Measurements from ENCODE around the gene ACTN3. TPM values are rescaled to one million over a fixed set of nuclear protein-coding genes. Genes with fewer than 3 reads are reported as not detected.
"Not testable (repeated sequence)": the region's sequence is repeated elsewhere in the genome, so short reads cannot be mapped to it uniquely, and the experiment has no call there.

The ACTN3 gene
- total and polyA plus RNA-seq, 3 experiments from 2014 or later: 0.31 to 0.33 TPM; not detected in 1

- ChIA-PET CTCF (no interaction called here), POLR2A (no interaction called here)
- H3K9me3 ChIP-seq (ENCODE audit: low read length): no peaks in the 10 kb centered on the region
- Mint-ChIP-seq H3K36me3 (peaks cover 5 to 75% (median 15%) of the 10 kb centered on the region in 3 donors), H3K27me3 (no peaks in the 10 kb centered on the region), H3K9me3 (no peaks in the 10 kb centered on the region), H3K4me1 (peaks cover 31 to 35% (median 33%) of the 10 kb centered on the region in 3 donors), H3K27ac (peak overlapping the region in 1 of 8 donors; percentile 78), H3K4me3 (no peak overlapping the region)
- H3K27me3 ChIP-seq (ENCODE audit: insufficient read depth, low read length, poor library complexity, severe bottlenecking): no peaks in the 10 kb centered on the region
- H3K4me1 ChIP-seq (ENCODE audit: insufficient read depth, low read length): peaks cover 18% of the 10 kb centered on the region
- H3K27ac ChIP-seq (ENCODE audit: low read depth, low read length): no peak overlapping the region
- no peak for DNase-seq
- H3K36me3 ChIP-seq (ENCODE audit: insufficient read depth, low read length): peaks cover 7% of the 10 kb centered on the region
- no peak overlapping the region for H3K4me3 ChIP-seq (ENCODE audit: low read length)
These were observed 7.4 kb upstream of the ACTN3 start for GRCh38 chr11:66539170-66539869.

- H3K36me3 Mint-ChIP-seq: peaks cover 5 to 75% (median 15%) of the 10 kb centered on the region in 3 donors
- H3K27ac Mint-ChIP-seq: peak overlapping the region in 1 of 8 donors; percentile 10
- Histone ChIP-seq H3K27ac (ENCODE audit: low read depth, low read length) (no peak overlapping the region), H3K9me3 (ENCODE audit: low read length) (no peaks in the 10 kb centered on the region), H3K36me3 (ENCODE audit: insufficient read depth, low read length) (peaks cover 7% of the 10 kb centered on the region), H3K4me3 (ENCODE audit: low read length) (no peak overlapping the region), H3K4me1 (ENCODE audit: insufficient read depth, low read length) (peaks cover 22% of the 10 kb centered on the region), H3K27me3 (ENCODE audit: insufficient read depth, low read length, poor library complexity, severe bottlenecking) (no peaks in the 10 kb centered on the region)
- ChIA-PET POLR2A (no interaction called here), CTCF (no interaction called here)
- peaks cover 35 to 39% (median 35%) of the 10 kb centered on the region in 3 donors for H3K4me1 Mint-ChIP-seq
- H3K9me3 Mint-ChIP-seq: no peaks in the 10 kb centered on the region
- H3K4me3 Mint-ChIP-seq: no peak overlapping the region
- no peak for DNase-seq
- H3K27me3 Mint-ChIP-seq: no peaks in the 10 kb centered on the region
These were observed 6.9 kb upstream of the ACTN3 start for GRCh38 chr11:66539870-66540213.

- H3K4me3 ChIP-seq (ENCODE audit: low read length); H3K9me3 Mint-ChIP-seq; H3K9me3 ChIP-seq (ENCODE audit: low read length); POLR2A ChIA-PET; H3K4me3 Mint-ChIP-seq; DNase-seq; H3K36me3 ChIP-seq (ENCODE audit: insufficient read depth, low read length); H3K27me3 Mint-ChIP-seq; H3K27me3 ChIP-seq (ENCODE audit: insufficient read depth, low read length, poor library complexity, severe bottlenecking); H3K27ac ChIP-seq (ENCODE audit: low read depth, low read length); CTCF ChIA-PET: not testable (repeated sequence)
- H3K36me3 Mint-ChIP-seq: peaks cover 4 to 74% (median 15%) of the 10 kb centered on the region in 3 donors
- peak overlapping the region in 3 of 8 donors; percentile 14 to 96 (median 38) for H3K27ac Mint-ChIP-seq
- peaks cover 39 to 45% (median 42%) of the 10 kb centered on the region in 3 donors for H3K4me1 Mint-ChIP-seq
- H3K4me1 ChIP-seq (ENCODE audit: insufficient read depth, low read length): peaks cover 29% of the 10 kb centered on the region
These were observed 6.1 kb upstream of the ACTN3 start for GRCh38 chr11:66540598-66540997.

- Mint-ChIP-seq H3K27me3 (no peaks in the 10 kb centered on the region), H3K36me3 (peaks cover 0 to 65% (median 15%) of the 10 kb centered on the region in 3 donors), H3K4me1 (peaks cover 39 to 52% (median 49%) of the 10 kb centered on the region in 3 donors), H3K4me3 (peak overlapping the region; percentile 22 to 72 (median 57)), H3K9me3 (no peaks in the 10 kb centered on the region), H3K27ac (peak overlapping the region; percentile 60 to 96 (median 89))
- Histone ChIP-seq H3K36me3 (ENCODE audit: insufficient read depth, low read length) (peaks cover 7% of the 10 kb centered on the region), H3K9me3 (ENCODE audit: low read length) (no peaks in the 10 kb centered on the region), H3K27me3 (ENCODE audit: insufficient read depth, low read length, poor library complexity, severe bottlenecking) (no peaks in the 10 kb centered on the region), H3K4me3 (ENCODE audit: low read length) (no peak overlapping the region), H3K4me1 (ENCODE audit: insufficient read depth, low read length) (peaks cover 32% of the 10 kb centered on the region), H3K27ac (ENCODE audit: low read depth, low read length) (no peak overlapping the region)
- CTCF ChIA-PET: interaction anchor here (0.5 kb wide), 1 partner anchor 42 kb away, joined by 3 read pairs; no protein-coding TSS in a partner anchor
- POLR2A ChIA-PET: interaction anchor here (0.6 to 0.9 kb wide), 2 partner anchors 17 to 27 kb away, joined by 3 read pairs; partner anchors contain the start of gene CTSF
- no peak for DNase-seq
These were observed 4.8 kb upstream of the ACTN3 start for GRCh38 chr11:66541892-66542291.

- POLR2A ChIA-PET: interaction anchor here (0.9 kb wide), 1 partner anchor 26 kb away, joined by 3 read pairs; the partner anchor contains the start of gene CTSF
- Mint-ChIP-seq H3K36me3 (peaks cover 0 to 60% (median 13%) of the 10 kb centered on the region in 3 donors), H3K27ac (peak overlapping the region; percentile 85 to 98 (median 90)), H3K4me3 (peak overlapping the region; percentile 36 to 92 (median 72)), H3K4me1 (peaks cover 39 to 52% (median 50%) of the 10 kb centered on the region in 3 donors), H3K27me3 (no peaks in the 10 kb centered on the region), H3K9me3 (no peaks in the 10 kb centered on the region)
- H3K36me3 ChIP-seq (ENCODE audit: insufficient read depth, low read length): peaks cover 7% of the 10 kb centered on the region
- CTCF ChIA-PET: no interaction called here
- DNase-seq: no peak
- H3K9me3 ChIP-seq (ENCODE audit: low read length): no peaks in the 10 kb centered on the region
- no peak overlapping the region for H3K27ac ChIP-seq (ENCODE audit: low read depth, low read length)
- peaks cover 32% of the 10 kb centered on the region for H3K4me1 ChIP-seq (ENCODE audit: insufficient read depth, low read length)
- no peak overlapping the region for H3K4me3 ChIP-seq (ENCODE audit: low read length)
- H3K27me3 ChIP-seq (ENCODE audit: insufficient read depth, low read length, poor library complexity, severe bottlenecking): no peaks in the 10 kb centered on the region
These were observed 4.3 kb upstream of the ACTN3 start for GRCh38 chr11:66542362-66542761.

GRCh38 chr11:66543263-66544107, 3.2 kb upstream of the ACTN3 start:
- Histone ChIP-seq H3K4me1 (ENCODE audit: insufficient read depth, low read length) (peaks cover 32% of the 10 kb centered on the region), H3K27ac (ENCODE audit: low read depth, low read length) (peak overlapping the region; percentile 66), H3K36me3 (ENCODE audit: insufficient read depth, low read length) (peaks cover 7% of the 10 kb centered on the region), H3K9me3 (ENCODE audit: low read length) (no peaks in the 10 kb centered on the region), H3K27me3 (ENCODE audit: insufficient read depth, low read length, poor library complexity, severe bottlenecking) (no peaks in the 10 kb centered on the region), H3K4me3 (ENCODE audit: low read length) (peak overlapping the region; percentile 66)
- Mint-ChIP-seq H3K27ac (peak overlapping the region; percentile 89 to 97 (median 93)), H3K4me3 (peak overlapping the region; percentile 72 to 92 (median 81)), H3K27me3 (peaks cover 0 to 4% of the 10 kb centered on the region in 2 donors), H3K9me3 (no peaks in the 10 kb centered on the region), H3K36me3 (peaks cover 0 to 54% (median 11%) of the 10 kb centered on the region in 3 donors), H3K4me1 (peaks cover 38 to 51% (median 50%) of the 10 kb centered on the region in 3 donors)
- ChIA-PET CTCF (interaction anchor here (0.6 to 1.6 kb wide), 7 partner anchors 10 to 159 kb away, joined by 3 to 5 read pairs (median 3); no protein-coding TSS in a partner anchor), POLR2A (interaction anchor here (1.0 to 1.5 kb wide), 5 partner anchors 48 to 135 kb away, joined by 3 to 7 read pairs (median 3); partner anchors contain the start of genes RBM4 and RBM4B)
- DNase-seq: peak; percentile 62 to 85 (median 69)

- not testable (repeated sequence) for H3K27me3 Mint-ChIP-seq; H3K9me3 Mint-ChIP-seq; DNase-seq; H3K27me3 ChIP-seq (ENCODE audit: insufficient read depth, low read length, poor library complexity, severe bottlenecking); H3K36me3 ChIP-seq (ENCODE audit: insufficient read depth, low read length); H3K9me3 ChIP-seq (ENCODE audit: low read length)
- peaks cover 0 to 45% (median 10%) of the 10 kb centered on the region in 3 donors for H3K36me3 Mint-ChIP-seq
- ChIA-PET POLR2A (interaction anchor here (0.6 to 2.2 kb wide), 6 partner anchors 23 to 298 kb away, joined by 3 to 17 read pairs (median 6); partner anchors contain the start of genes CTSF, PELI3, RBM14 and RCE1), CTCF (interaction anchor here (1.5 to 2.4 kb wide), 4 partner anchors 12 to 134 kb away, joined by 4 to 11 read pairs (median 6); partner anchors contain the start of gene RBM4B)
- H3K27ac ChIP-seq (ENCODE audit: low read depth, low read length): peak overlapping the region; percentile 75
- H3K27ac Mint-ChIP-seq: peak overlapping the region; percentile 82 to 96 (median 94)
- H3K4me1 ChIP-seq (ENCODE audit: insufficient read depth, low read length): peaks cover 32% of the 10 kb centered on the region
- peak overlapping the region; percentile 92 for H3K4me3 ChIP-seq (ENCODE audit: low read length)
- H3K4me3 Mint-ChIP-seq: peak overlapping the region; percentile 84 to 95 (median 92)
- H3K4me1 Mint-ChIP-seq: peaks cover 34 to 50% (median 48%) of the 10 kb centered on the region in 3 donors
These were observed 1.8 kb upstream of the ACTN3 start for GRCh38 chr11:66544952-66545351.
